Testis (tissue), 2 donors: ENCODE data around the gene NLGN1.

Experiments
- POLR2A ChIP-seq: fragments of 450-650 bp; IDR thresholded peaks from one replicate; pipeline ENCODE4 v1.6.1; 2017; ENCODE audit warnings: antibody characterized with exemption, mild to moderate bottlenecking, moderate library complexity
- TF ChIP-seq, protein P1 (sequence below), 3 experiments: fragments of 450-650 bp in 2 of 3; fragments of 200-600 bp in 1 of 3; sonication (generic) in 1 of 3; IDR thresholded peaks; one replicate each; pipeline ENCODE4 v1.5.1; 2016 to 2019; ENCODE audit warnings: antibody characterized with exemption in 3 of 3, mild to moderate bottlenecking in 2 of 3, moderate library complexity in 1 of 3

GRCh38 chr3:173825730-173826129 lies 428.2 kb downstream of the NLGN1 start:
- no peak for TF ChIP-seq POLR2A
- TF ChIP-seq, protein P1, sequence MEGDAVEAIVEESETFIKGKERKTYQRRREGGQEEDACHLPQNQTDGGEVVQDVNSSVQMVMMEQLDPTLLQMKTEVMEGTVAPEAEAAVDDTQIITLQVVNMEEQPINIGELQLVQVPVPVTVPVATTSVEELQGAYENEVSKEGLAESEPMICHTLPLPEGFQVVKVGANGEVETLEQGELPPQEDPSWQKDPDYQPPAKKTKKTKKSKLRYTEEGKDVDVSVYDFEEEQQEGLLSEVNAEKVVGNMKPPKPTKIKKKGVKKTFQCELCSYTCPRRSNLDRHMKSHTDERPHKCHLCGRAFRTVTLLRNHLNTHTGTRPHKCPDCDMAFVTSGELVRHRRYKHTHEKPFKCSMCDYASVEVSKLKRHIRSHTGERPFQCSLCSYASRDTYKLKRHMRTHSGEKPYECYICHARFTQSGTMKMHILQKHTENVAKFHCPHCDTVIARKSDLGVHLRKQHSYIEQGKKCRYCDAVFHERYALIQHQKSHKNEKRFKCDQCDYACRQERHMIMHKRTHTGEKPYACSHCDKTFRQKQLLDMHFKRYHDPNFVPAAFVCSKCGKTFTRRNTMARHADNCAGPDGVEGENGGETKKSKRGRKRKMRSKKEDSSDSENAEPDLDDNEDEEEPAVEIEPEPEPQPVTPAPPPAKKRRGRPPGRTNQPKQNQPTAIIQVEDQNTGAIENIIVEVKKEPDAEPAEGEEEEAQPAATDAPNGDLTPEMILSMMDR (IDR thresholded peaks at IDR 0.05): no peak
